ENCODE results near the gene FALEC.

GRCh38 chr1:150575518-150576366 lies 60.2 kb downstream of the FALEC start:
- TF ChIP-seq POLR2AphosphoS5 (IDR thresholded peaks at IDR 0.05; ENCODE audit: low read depth, low read length), result peak; percentile 30
- no peak for TF ChIP-seq GABPA (IDR thresholded peaks at IDR 0.05; ENCODE audit: borderline replicate concordance, insufficient read depth, low read length)
- no peak; a peak in 2 of 3 replicates for TF ChIP-seq POLR2A (IDR thresholded peaks at IDR 0.05; ENCODE audit: control extremely low read depth in 1 of 2, low read depth in 2 of 2, low read length in 2 of 2)
- TF ChIP-seq, protein P1, sequence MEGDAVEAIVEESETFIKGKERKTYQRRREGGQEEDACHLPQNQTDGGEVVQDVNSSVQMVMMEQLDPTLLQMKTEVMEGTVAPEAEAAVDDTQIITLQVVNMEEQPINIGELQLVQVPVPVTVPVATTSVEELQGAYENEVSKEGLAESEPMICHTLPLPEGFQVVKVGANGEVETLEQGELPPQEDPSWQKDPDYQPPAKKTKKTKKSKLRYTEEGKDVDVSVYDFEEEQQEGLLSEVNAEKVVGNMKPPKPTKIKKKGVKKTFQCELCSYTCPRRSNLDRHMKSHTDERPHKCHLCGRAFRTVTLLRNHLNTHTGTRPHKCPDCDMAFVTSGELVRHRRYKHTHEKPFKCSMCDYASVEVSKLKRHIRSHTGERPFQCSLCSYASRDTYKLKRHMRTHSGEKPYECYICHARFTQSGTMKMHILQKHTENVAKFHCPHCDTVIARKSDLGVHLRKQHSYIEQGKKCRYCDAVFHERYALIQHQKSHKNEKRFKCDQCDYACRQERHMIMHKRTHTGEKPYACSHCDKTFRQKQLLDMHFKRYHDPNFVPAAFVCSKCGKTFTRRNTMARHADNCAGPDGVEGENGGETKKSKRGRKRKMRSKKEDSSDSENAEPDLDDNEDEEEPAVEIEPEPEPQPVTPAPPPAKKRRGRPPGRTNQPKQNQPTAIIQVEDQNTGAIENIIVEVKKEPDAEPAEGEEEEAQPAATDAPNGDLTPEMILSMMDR (IDR thresholded peaks at IDR 0.05; ENCODE audit: control extremely low read depth in 1 of 3, insufficient read depth in 1 of 3, low read depth in 1 of 3, low read length in 3 of 3), result no peak
- TF ChIP-seq KDM4A (IDR thresholded peaks at IDR 0.05; ENCODE audit: low read depth, low read length, severe bottlenecking), result peak; percentile 8
- TF ChIP-seq EZH2 (IDR thresholded peaks at IDR 0.05; ENCODE audit: low read depth, low read length, severe bottlenecking), result no peak
- no peak for TF ChIP-seq YY1 (IDR thresholded peaks at IDR 0.05; ENCODE audit: low read depth, low read length)
